MG63 (cell line): ENCODE data around the gene OBSCN. TPM values are rescaled to one million over a fixed set of nuclear protein-coding genes. Genes with fewer than 3 reads are reported as not detected.

Experiments
- DNase-seq: peaks from one replicate; pipeline ENCODE4 v3.0.0-alpha.2; 2020
- H3K27me3 ChIP-seq: fragments of 250-450 bp; sonication (Bioruptor Pico); 2 replicates; pipeline ENCODE4 v1.5.1; 2020; ENCODE audit warnings: mild to moderate bottlenecking, moderate library complexity
- H3K36me3 ChIP-seq: fragments of 250-450 bp; sonication (Bioruptor Pico); 2 replicates; pipeline ENCODE4 v1.5.1; 2020; ENCODE audit warnings: mild to moderate bottlenecking, moderate library complexity
- H3K4me3 ChIP-seq: fragments of 250-450 bp; sonication (Bioruptor Pico); 2 replicates; pipeline ENCODE4 v1.5.1; 2020; ENCODE audit warnings: mild to moderate bottlenecking, moderate library complexity
- H3K9me3 ChIP-seq: fragments of 250-450 bp; sonication (Bioruptor Pico); 2 replicates; pipeline ENCODE4 v1.5.1; 2020; ENCODE audit warnings: mild to moderate bottlenecking, moderate library complexity
- total RNA-seq: library from RNA; depleted of rRNA; stranded (reverse); fragments of >200 nt; shearing (Covaris generic); gene quantifications from 2 replicates; pipeline ENCODE4 v1.2.3, GENCODE V29; 2014; ENCODE audit warnings: low replicate concordance

Gene OBSCN
- total RNA-seq, 1 experiment from 2014 or later, result 2.8 TPM

- DNase-seq, result no peak
- H3K27me3 ChIP-seq, result no peaks in the 10 kb centered on the region
- H3K9me3 ChIP-seq, result peaks cover 10% of the 10 kb centered on the region
- H3K4me3 ChIP-seq, result no peak overlapping the region
- no peaks in the 10 kb centered on the region for H3K36me3 ChIP-seq
Measured at GRCh38 chr1:228345201-228345930, 137.5 kb downstream of the OBSCN start.

DNA sequence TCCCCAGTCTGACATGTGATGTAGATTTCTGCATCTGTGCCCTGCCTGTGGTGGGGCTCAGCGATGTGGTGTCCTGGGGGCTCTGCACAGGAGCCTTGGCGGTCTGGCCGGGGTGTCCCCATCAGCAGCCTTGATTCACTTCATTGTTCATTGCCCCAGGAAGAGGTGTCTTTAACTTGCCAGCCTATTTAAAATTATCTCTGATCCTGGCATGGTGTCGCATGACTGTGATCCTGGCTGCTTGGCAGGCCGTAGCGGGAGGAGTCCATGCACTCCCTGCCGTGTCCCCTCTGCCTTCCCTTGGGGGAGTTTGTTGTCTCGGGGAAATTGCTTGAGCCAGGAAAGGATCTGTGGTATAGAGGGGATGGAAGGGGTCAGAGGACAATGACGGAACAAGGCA, 138.9 kb downstream of the OBSCN start:
- Histone ChIP-seq H3K36me3 (no peaks in the 10 kb centered on the region), H3K9me3 (peaks cover 10% of the 10 kb centered on the region), H3K27me3 (no peaks in the 10 kb centered on the region), H3K4me3 (no peak overlapping the region)
- no peak for DNase-seq

GRCh38 chr1:228347181-228347580, 139.3 kb downstream of the OBSCN start:
- no peak overlapping the region for H3K4me3 ChIP-seq
- DNase-seq, result no peak
- no peaks in the 10 kb centered on the region for H3K27me3 ChIP-seq
- H3K9me3 ChIP-seq, result peaks cover 10% of the 10 kb centered on the region
- no peaks in the 10 kb centered on the region for H3K36me3 ChIP-seq

- DNase-seq, result no peak
- Histone ChIP-seq H3K9me3 (peaks cover 9% of the 10 kb centered on the region), H3K4me3 (no peak overlapping the region), H3K36me3 (no peaks in the 10 kb centered on the region), H3K27me3 (no peaks in the 10 kb centered on the region)
Measured at GRCh38 chr1:228348708-228349467, 141.0 kb downstream of the OBSCN start.

DNA sequence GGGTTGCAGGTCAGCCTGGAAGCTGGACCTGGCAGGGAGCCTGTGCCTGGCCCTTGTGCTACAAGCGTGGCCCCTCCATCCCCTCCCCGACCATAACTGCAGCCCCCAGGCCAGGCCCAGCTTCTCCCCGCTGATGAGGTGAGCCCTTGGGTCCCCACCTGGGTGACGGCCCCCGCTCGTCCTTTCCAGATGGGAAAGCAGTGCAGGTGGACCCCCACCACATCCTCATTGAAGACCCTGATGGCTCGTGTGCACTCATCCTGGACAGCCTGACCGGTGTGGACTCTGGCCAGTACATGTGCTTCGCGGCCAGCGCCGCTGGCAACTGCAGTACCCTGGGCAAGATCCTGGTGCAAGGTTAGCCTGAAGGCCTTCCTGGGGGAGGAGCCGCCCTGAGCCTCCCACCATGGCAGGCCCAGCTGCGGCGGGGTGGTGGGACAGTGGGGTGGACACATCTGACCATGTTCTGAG, 141.9 kb downstream of the OBSCN start:
- no peak overlapping the region for H3K4me3 ChIP-seq
- H3K9me3 ChIP-seq, result peaks cover under 1% of the 10 kb centered on the region; the same call in 1 of the 2 replicates
- H3K36me3 ChIP-seq, result no peaks in the 10 kb centered on the region
- peak; percentile 0 for DNase-seq
- H3K27me3 ChIP-seq, result no peaks in the 10 kb centered on the region

DNA sequence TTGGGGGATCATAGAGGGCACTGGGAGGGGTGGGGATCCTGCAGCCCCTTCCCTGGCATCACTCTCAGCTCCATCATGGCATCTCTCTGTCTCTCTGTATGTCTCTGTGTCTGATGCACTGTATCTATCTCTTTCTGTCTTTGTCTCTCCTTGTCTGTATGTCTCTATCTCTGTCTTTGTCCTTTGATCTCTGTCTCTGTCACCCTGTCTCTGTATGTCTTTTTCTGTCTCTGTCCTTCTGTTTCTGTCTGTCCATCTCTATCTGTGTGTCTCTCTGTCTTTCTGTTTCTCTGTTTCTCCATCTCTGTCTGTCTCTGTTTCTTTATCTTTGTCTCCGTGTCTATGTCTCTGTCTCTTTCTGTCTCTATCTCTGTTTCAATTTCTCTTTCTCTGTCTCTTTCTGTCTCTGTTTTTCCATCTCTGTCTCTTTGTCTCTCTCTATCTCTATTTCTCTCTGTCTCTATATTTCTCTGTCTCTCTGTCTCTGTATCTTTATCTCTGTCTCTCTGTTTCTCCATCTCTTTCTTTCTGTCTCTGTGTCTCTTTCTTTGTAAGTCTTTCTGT, 142.4 kb downstream of the OBSCN start:
- no peak for DNase-seq
- Histone ChIP-seq H3K4me3 (no peak overlapping the region), H3K27me3 (no peaks in the 10 kb centered on the region), H3K9me3 (no peaks in the 10 kb centered on the region), H3K36me3 (no peaks in the 10 kb centered on the region)

DNA sequence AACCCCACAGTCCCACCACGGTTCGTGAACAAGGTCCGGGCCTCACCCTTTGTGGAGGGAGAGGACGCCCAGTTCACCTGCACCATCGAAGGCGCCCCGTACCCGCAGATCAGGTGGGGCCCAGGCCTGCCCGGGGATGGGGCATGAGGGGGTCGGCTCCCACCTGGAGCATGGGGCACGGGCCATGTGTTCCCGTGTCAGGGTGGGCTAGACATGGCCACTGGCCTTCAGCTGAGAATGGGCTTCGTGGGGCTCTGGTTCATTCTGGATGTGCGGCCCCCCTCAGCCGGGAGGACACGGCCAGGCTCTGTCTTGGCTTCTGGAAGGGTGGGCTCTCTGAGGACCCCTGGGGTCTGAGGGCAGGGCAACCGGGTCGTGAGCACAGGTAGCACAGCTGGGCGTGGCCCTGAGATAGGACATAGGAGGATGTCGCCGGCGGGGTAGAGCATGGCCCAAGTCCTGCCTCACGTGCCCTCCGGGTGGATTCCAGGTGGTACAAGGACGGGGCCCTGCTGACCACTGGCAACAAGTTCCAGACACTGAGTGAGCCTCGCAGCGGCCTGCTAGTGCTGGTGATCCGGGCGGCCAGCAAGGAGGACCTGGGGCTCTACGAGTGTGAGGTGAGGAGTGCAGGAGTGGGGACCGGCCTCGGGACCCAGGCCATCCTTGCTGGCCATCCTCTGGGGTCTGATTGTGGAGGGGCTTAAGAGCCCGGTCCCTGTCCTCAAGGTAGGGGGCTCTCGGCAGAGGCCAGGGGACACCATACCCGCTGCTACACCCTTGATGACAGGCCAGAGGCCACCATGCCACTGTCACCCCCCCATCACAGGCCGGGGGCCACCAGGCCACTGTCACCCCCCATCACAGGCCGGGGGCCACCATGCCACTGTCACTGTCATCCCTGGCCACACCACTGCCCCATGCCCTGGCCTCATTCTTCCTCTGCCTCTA, 143.3 kb downstream of the OBSCN start:
- Histone ChIP-seq H3K4me3 (no peak overlapping the region), H3K36me3 (no peaks in the 10 kb centered on the region), H3K9me3 (no peaks in the 10 kb centered on the region), H3K27me3 (no peaks in the 10 kb centered on the region)
- DNase-seq, result peak; percentile 0

DNA sequence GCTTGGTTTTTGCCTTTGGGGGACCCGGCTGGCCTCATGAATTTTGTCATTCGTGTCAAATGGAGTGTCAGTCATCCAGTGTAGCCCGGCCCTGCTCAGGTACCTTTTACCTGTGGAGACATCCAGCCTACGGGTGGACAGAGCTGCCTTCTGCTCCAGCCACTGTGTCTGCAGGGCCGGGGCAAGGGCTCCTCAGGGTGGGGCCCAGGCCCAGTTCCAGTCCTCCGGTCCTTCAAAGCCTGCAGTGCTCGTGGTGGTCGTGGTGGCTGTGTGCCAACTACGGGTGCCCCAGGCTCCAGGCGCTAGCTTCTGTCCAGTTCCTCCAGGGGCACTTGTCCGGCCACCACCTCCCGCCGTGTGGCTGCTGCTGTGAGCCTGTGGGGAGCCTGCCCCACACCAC, 144.0 kb downstream of the OBSCN start:
- DNase-seq, result no peak
- Histone ChIP-seq H3K4me3 (no peak overlapping the region), H3K9me3 (no peaks in the 10 kb centered on the region)

DNA sequence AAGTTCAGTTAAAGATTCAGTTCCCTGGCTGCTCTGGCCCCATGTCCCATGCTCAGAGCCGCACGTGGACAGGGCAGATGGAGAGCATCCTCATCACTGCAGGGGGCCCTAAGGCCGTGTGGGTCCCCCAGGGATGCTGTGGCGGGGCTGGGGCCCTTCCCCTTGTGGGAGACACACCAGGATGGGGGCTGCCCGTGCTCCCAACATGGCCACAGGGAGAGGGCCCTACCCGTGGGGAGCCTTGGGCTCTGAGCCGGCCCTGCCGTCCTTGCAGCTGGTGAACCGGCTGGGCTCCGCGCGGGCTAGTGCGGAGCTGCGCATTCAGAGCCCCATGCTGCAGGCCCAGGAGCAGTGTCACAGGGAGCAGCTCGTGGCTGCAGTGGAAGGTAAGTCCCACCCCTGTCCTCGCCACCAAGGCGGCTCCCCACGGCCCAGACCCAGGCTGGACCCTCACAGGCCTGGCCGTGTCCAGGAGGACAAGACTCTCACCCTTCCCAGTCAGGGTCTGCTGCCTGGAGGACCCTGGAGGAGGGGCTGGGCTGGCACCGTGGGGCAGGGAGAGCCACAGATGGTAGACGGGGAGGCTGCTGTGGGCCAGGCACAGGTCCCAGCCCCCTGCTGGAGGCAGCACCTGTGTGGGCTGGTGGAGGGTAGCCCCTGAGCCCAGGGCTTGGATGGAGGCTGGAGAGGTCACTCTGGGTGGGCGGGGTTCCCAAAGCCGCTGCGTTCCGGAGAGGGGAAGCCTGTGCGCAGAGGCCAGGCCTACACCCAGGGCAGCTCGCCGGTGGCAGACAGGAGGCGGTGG, 145.0 kb downstream of the OBSCN start:
- DNase-seq, result no peak
- Histone ChIP-seq H3K4me3 (no peak overlapping the region), H3K9me3 (no peaks in the 10 kb centered on the region), H3K36me3 (no peaks in the 10 kb centered on the region), H3K27me3 (no peaks in the 10 kb centered on the region)

More for the DNA sequence above, 144.0 kb downstream of the OBSCN start:
- H3K27me3 ChIP-seq, result no peaks in the 10 kb centered on the region
- H3K36me3 ChIP-seq, result no peaks in the 10 kb centered on the region

DNA sequence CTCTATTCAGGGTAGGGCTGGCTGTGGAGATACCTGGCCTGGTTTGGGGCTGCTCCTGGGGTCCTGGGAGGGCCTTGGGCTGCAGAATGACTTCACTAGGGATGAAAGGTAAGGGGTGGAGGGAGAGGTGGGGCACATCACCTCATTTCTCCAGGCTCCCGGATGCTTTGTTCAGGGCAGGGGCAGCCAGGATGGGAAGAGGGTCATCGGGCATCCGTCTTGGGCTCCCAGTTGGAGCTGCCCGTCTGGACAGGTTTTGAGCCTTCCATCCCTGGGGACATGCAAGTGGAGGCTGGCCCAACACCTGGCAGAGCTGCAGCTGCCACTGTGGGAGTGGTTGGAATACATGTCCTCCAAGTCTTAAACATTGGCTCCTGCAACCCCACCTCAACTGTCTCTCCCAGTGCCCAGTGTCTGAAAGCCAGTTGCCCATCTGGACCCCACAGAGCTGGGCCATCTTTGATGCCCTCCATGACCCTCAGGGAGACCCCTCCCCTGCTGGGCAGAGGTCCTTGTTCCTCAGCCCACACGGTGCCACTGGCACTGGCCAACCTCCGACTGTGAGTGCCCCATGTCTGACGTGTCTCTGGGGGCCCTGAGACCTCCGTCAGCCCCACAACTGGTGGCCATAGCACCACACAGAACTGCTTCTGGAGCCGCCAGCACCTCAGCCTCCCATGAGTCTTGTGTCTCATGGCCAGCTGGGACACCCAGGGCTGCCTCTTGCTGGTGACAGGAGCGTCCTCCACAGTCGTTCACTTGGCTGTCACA, 145.9 kb downstream of the OBSCN start:
- DNase-seq, result no peak
- Histone ChIP-seq H3K9me3 (no peaks in the 10 kb centered on the region), H3K4me3 (no peak overlapping the region), H3K36me3 (no peaks in the 10 kb centered on the region), H3K27me3 (no peaks in the 10 kb centered on the region)

GRCh38 chr1:228354390-228355320, 146.8 kb downstream of the OBSCN start:
- no peak for DNase-seq
- H3K36me3 ChIP-seq, result no peaks in the 10 kb centered on the region
- no peak overlapping the region for H3K4me3 ChIP-seq
- H3K27me3 ChIP-seq, result no peaks in the 10 kb centered on the region
- no peaks in the 10 kb centered on the region for H3K9me3 ChIP-seq

DNA sequence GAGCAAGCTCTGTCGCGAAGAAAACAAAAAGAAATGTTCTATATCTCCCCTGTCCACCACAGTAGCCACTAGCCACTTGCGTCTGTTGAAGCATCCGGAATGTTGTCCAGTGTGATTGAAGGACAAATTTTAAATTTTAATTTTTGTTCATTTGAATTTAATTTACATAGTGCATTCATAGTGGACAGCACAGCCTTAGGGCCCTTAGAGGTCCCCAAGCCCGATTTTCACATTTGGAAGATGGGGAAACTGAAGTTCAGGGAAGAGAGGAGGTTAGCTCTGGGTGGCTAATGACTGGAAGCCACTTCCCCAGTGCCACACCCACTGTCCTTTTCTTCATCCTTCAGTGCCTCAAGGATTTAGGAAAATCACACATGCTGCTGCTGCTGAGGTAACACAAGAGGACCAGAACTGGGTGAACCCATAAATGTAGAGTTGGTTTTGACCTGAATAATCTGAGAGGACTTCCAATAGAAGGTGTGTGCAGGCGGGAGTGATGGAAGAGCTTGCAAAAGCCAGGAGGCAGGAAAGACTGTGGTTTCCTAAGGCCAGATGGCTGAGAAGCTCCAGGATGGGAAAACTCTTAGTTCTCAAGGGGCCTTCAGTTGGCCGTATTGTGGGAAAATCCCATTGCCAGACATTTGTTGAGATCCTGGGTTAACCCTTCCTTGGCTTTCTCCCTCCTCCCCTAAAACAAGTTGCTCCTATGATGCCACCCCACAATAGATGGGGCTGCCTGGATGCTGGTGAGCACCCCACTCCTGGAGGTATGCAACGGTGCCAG, 149.2 kb downstream of the OBSCN start:
- Histone ChIP-seq H3K27me3 (no peaks in the 10 kb centered on the region), H3K9me3 (no peaks in the 10 kb centered on the region), H3K4me3 (no peak overlapping the region), H3K36me3 (no peaks in the 10 kb centered on the region)
- no peak for DNase-seq

DNA sequence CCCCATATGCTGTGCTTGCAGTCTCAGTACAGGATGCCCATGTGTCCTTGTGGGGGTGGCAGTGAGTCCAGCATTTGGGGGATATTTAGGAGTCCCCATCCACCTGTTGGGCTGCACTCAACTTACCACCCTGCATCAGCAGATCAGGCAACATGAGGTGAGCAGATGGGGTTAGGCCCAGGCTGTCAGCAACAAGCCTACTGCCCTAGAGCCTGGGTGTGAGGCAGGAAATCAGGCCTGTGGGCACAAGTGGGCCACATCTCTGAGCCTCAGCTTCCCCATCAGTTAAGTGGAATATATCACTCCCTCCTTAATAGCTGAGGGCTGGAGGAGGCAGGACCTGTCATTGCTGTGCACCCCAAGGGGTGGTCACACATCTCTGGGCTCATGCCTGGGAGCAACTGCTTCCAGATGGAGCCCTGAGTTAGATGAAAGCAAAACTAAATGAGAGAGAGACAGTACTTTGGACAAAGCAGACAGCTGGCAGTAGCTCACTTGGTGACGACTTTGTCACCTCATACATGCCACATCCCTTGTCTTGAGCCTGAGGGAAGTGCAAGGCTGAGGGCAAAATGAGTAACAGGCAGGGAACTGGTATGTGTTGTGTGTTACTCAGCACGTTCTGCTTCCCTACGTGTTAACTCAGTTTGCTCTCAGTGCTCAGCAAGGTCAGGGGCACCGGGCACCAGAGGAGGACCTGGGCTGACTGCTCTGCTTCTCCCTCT, 150.4 kb downstream of the OBSCN start:
- Histone ChIP-seq H3K9me3 (no peaks in the 10 kb centered on the region), H3K27me3 (no peaks in the 10 kb centered on the region), H3K36me3 (no peaks in the 10 kb centered on the region), H3K4me3 (no peak overlapping the region)
- no peak for DNase-seq
